B cell (primary cell): Measurements from ENCODE around the gene PLCB4. TPM values are rescaled to one million over a fixed set of nuclear protein-coding genes. Genes with fewer than 3 reads are reported as not detected.

Experiments
- ATAC-seq: fragments of 200-7000 bp; cut with Tn5 transposase; one replicate; pipeline ENCODE4 v1.10.0; 2021; ENCODE audit warnings: low read depth, mild to moderate bottlenecking, moderate number of reproducible peaks, moderate library complexity
- CTCF ChIA-PET: fragments of 350-600 bp; sonication (Branson Sonifier 250); formaldehyde crosslinking; loops from one replicate; lab custom pipeline; 2021; ENCODE audit warnings: antibody characterized with exemption, inconsistent platforms; lab: Charles Lee
- POLR2A ChIA-PET: fragments of 350-600 bp; sonication (Branson Sonifier 250); formaldehyde crosslinking; loops from one replicate; lab custom pipeline; 2021; ENCODE audit warnings: antibody characterized with exemption; lab: Charles Lee
- DNase-seq: peaks from one replicate; pipeline ENCODE4 v3.0.0; 2013
- H2AFZ ChIP-seq: 2 replicates; pipeline ENCODE4 v1.6.1; 2012; ENCODE audit warnings: mild to moderate bottlenecking, low read depth, low read length; ENCODE audit not compliant: insufficient read depth, poor library complexity, severe bottlenecking
- H3K27ac ChIP-seq, 2 donors: 1 replicate in 1 of 2; 2 replicates in 1 of 2; pipeline ENCODE4 v1.5.1; 2012 to 2013; ENCODE audit warnings: low read length in 2 of 2, mild to moderate bottlenecking in 2 of 2, moderate library complexity in 1 of 2
- H3K27me3 ChIP-seq, 4 experiments: fragments of 200-600 bp in 1 of 4; sonication (generic) in 1 of 4; replicated peaks in 1 of 4; 1 replicate in 2 of 4; 2 replicates in 2 of 4; pipeline versions ENCODE4 v1.6.1 to v1.7.0; 2013 to 2016; ENCODE audit warnings: low read length in 3 of 4, mild to moderate bottlenecking in 2 of 4, mixed read lengths in 1 of 4, moderate library complexity in 1 of 4; ENCODE audit not compliant: insufficient read depth in 4 of 4, control insufficient read depth in 3 of 4; ENCODE audit errors: control extremely low read depth in 1 of 4
- H3K36me3 ChIP-seq, 2 experiments: replicated peaks in 1 of 2; 1 replicate in 1 of 2; 2 replicates in 1 of 2; pipeline versions ENCODE4 v1.6.1 to v1.7.1; 2013; ENCODE audit warnings: low read length in 1 of 2; ENCODE audit not compliant: insufficient read depth in 2 of 2, control insufficient read depth in 1 of 2; ENCODE audit errors: control extremely low read depth in 1 of 2, extremely low read depth in 1 of 2
- H3K4me1 ChIP-seq, 2 donors: fragments of 200-600 bp in 1 of 2; sonication (generic) in 1 of 2; 1 replicate in 1 of 2; 2 replicates in 1 of 2; pipeline versions ENCODE4 v1.5.1 to v1.6.1; 2013 to 2017; ENCODE audit warnings: low read length in 2 of 2; ENCODE audit not compliant: control insufficient read depth in 2 of 2, insufficient read depth in 2 of 2
- H3K4me2 ChIP-seq: replicated peaks from 2 replicates; pipeline ENCODE3; 2012; ENCODE audit warnings: mild to moderate bottlenecking, low read depth, low read length; ENCODE audit not compliant: poor library complexity, severe bottlenecking
- H3K4me3 ChIP-seq, 5 experiments: fragments of 200-600 bp in 1 of 5; sonication (generic) in 1 of 5; 1 replicate in 3 of 5; 2 replicates in 2 of 5; pipeline versions ENCODE4 v1.5.1 to v1.7.0; 2011 to 2016; ENCODE audit warnings: low read length in 4 of 5, mild to moderate bottlenecking in 4 of 5, low read depth in 2 of 5, control low read depth in 1 of 5, moderate library complexity in 1 of 5; ENCODE audit not compliant: insufficient read depth in 1 of 5; ENCODE audit errors: control extremely low read depth in 1 of 5, extremely low read depth in 1 of 5
- H3K79me2 ChIP-seq: fragments of 200-600 bp; sonication (generic); one replicate; pipeline ENCODE4 v1.6.0; 2016; ENCODE audit warnings: low read length; ENCODE audit not compliant: control insufficient read depth, insufficient read depth
- H3K9ac ChIP-seq: fragments of 200-600 bp; sonication (generic); 2 replicates; pipeline ENCODE4 v1.6.1; 2017; ENCODE audit warnings: mild to moderate bottlenecking, low read length, moderate library complexity
- H3K9me3 ChIP-seq, 3 donors: one replicate each; pipeline versions ENCODE4 v1.6.1 to v1.7.1; 2013; ENCODE audit warnings: low read length in 2 of 3; ENCODE audit not compliant: control insufficient read depth in 2 of 3, insufficient read depth in 1 of 3; ENCODE audit errors: control extremely low read depth in 1 of 3
- H4K20me1 ChIP-seq: 2 replicates; pipeline ENCODE4 v1.6.0; 2012; ENCODE audit warnings: mild to moderate bottlenecking, low read length; ENCODE audit not compliant: insufficient read depth, control insufficient read depth, poor library complexity, severe bottlenecking
- H3K27ac Mint-ChIP-seq: one replicate; pipeline ENCODE4 v1.8.0; 2021; ENCODE audit warnings: mixed read lengths
- H3K27me3 Mint-ChIP-seq: one replicate; pipeline ENCODE4 v1.8.0; 2021; ENCODE audit warnings: mixed read lengths
- H3K4me1 Mint-ChIP-seq: one replicate; pipeline ENCODE4 v1.8.0; 2021; ENCODE audit warnings: mixed read lengths
- H3K4me3 Mint-ChIP-seq: one replicate; pipeline ENCODE4 v1.8.0; 2021; ENCODE audit warnings: mixed read lengths
- H3K9me3 Mint-ChIP-seq: one replicate; pipeline ENCODE4 v1.8.0; 2022; ENCODE audit warnings: mixed read lengths; ENCODE audit not compliant: insufficient read depth
- CTCF ChIP-seq: fragments of 200-600 bp; IDR thresholded peaks from one replicate; pipeline ENCODE4 v1.8.0; 2022; ENCODE audit warnings: antibody characterized with exemption, mild to moderate bottlenecking
- EZH2 ChIP-seq: IDR thresholded peaks from 2 replicates; pipeline ENCODE4 v1.6.1; 2012; ENCODE audit warnings: borderline replicate concordance, low read depth, mild to moderate bottlenecking, moderate library complexity, low read length; ENCODE audit not compliant: insufficient read depth, poor library complexity, severe bottlenecking
- WGBS: methylation state at CpG from one replicate; pipeline ENCODE4 v1.1.5; 2013; ENCODE audit warnings: missing lambda C conversion rate; ENCODE audit not compliant: insufficient coverage; 5-methylcytosine and 5-hydroxymethylcytosine counted together
- intact Hi-C: fragments of 100-400 bp; cut with micrococcal nuclease; formaldehyde crosslinking; loops from one replicate; pipeline ENCODE4 v1.10.0; 2022
- polyA plus RNA-seq: library from polyadenylated mRNA; depleted of rRNA; stranded (reverse); fragments of >200 nt; gene quantifications from 2 replicates; pipeline ENCODE4 v1.2.3, GENCODE V29; 2012
- total RNA-seq, 2 donors: library from RNA; stranded (reverse); fragments of 120-200 nt in 1 of 2; gene quantifications; 1 replicate in 1 of 2; 2 replicates in 1 of 2; pipeline versions ENCODE4 v1.2.3 to v1.2.4, GENCODE V29; 2013 to 2022

The PLCB4 gene
- total and polyA plus RNA-seq, 2 donors (not counting 1 experiment from before 2014, with no cell fraction given), result not detected

GRCh38 chr20:9352739-9353138 lies 283.9 kb downstream of the PLCB4 start:
- intact Hi-C loops, result no loop called here
- Histone ChIP-seq H4K20me1 (no peaks in the 10 kb centered on the region), H3K4me2 (no peak overlapping the region), H2AFZ (no peak overlapping the region), H3K4me1 (no peaks in the 10 kb centered on the region), H3K9me3 (no peaks in the 10 kb centered on the region), H3K79me2 (no peaks in the 10 kb centered on the region), H3K4me3 (no peak overlapping the region), H3K36me3 (no peaks in the 10 kb centered on the region), H3K27me3 (no peaks in the 10 kb centered on the region), H3K27ac (no peak overlapping the region), H3K9ac (no peak overlapping the region)
- no peaks in the 10 kb centered on the region for H3K27me3 Mint-ChIP-seq
- H3K4me3 Mint-ChIP-seq, result no peak overlapping the region
- ATAC-seq, result no peak
- POLR2A ChIA-PET, result no interaction called here
- DNase-seq, result no peak
- H3K27ac Mint-ChIP-seq, result no peak overlapping the region
- no peaks in the 10 kb centered on the region for H3K9me3 Mint-ChIP-seq
- TF ChIP-seq EZH2 (no peak), CTCF (no peak)
- H3K4me1 Mint-ChIP-seq, result no peaks in the 10 kb centered on the region
- CTCF ChIA-PET, result no interaction called here

DNA sequence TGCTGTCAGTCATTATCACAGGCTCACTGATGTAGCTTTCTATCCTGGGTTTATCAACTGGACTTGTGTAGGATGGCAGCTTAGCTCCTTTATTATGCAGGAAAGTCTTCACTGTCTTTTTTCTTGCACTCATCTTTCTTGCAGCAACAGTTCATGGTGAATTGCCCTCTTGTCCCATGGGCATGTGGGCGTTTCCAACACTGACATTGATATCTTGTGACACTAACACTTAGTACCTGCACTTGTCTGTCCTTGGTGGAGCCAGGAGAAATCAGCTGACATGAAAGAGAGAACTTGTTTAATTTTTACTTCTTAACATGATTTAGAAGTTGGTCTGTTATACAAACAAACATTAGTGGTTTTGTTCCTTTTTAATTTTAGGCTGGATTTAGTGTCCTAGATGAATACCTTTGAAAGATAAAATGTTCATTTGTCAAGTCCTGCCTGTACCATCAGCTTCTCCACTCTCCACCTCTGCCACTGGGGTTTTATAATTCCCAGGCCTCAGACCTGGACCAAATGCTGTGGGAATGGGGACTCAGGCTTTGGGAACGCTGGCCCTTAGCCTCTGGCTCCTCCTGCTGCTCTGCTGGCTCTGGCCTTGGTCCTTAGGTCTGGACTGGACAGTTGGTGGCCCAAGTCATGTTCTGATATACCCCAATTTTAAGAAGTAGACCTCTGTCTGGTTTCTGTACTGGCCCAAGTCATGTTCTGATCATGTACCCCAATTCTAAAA lies 284.5 kb downstream of the PLCB4 start:
- H3K27ac Mint-ChIP-seq, result no peak overlapping the region
- no peak overlapping the region for H3K4me3 Mint-ChIP-seq
- H3K4me3 ChIP-seq, result no peak overlapping the region
- TF ChIP-seq EZH2 (no peak), CTCF (no peak)
- no peaks in the 10 kb centered on the region for H3K9me3 Mint-ChIP-seq
- WGBS, result 48% methylated on average over 2 of the region's 2 CpGs
- no peaks in the 10 kb centered on the region for H3K27me3 Mint-ChIP-seq
- H3K27ac ChIP-seq, result no peak overlapping the region
- H3K4me2 ChIP-seq, result no peak overlapping the region
- intact Hi-C loops, result no loop called here
- no peaks in the 10 kb centered on the region for H3K79me2 ChIP-seq
- H2AFZ ChIP-seq, result no peak overlapping the region
- no peaks in the 10 kb centered on the region for H3K4me1 ChIP-seq
- no peaks in the 10 kb centered on the region for H4K20me1 ChIP-seq
- no peak overlapping the region for H3K9ac ChIP-seq
- ChIA-PET CTCF (interaction anchor here (0.9 kb wide), 1 partner anchor 8 kb away, joined by 3 read pairs; no protein-coding TSS in a partner anchor), POLR2A (no interaction called here)
- ATAC-seq (no peak), DNase-seq (no peak)
- H3K9me3 ChIP-seq, result no peaks in the 10 kb centered on the region
- H3K36me3 ChIP-seq, result no peaks in the 10 kb centered on the region
- no peaks in the 10 kb centered on the region for H3K4me1 Mint-ChIP-seq
- no peaks in the 10 kb centered on the region for H3K27me3 ChIP-seq
